Measurements from ENCODE around the gene PPP1R2. TPM values are rescaled to one million over a fixed set of nuclear protein-coding genes. Genes with fewer than 3 reads are reported as not detected.

PPP1R2 gene
- total and polyA plus RNA-seq, 4 donors: 26.2 to 77.0 (median 46.5) TPM

DNA sequence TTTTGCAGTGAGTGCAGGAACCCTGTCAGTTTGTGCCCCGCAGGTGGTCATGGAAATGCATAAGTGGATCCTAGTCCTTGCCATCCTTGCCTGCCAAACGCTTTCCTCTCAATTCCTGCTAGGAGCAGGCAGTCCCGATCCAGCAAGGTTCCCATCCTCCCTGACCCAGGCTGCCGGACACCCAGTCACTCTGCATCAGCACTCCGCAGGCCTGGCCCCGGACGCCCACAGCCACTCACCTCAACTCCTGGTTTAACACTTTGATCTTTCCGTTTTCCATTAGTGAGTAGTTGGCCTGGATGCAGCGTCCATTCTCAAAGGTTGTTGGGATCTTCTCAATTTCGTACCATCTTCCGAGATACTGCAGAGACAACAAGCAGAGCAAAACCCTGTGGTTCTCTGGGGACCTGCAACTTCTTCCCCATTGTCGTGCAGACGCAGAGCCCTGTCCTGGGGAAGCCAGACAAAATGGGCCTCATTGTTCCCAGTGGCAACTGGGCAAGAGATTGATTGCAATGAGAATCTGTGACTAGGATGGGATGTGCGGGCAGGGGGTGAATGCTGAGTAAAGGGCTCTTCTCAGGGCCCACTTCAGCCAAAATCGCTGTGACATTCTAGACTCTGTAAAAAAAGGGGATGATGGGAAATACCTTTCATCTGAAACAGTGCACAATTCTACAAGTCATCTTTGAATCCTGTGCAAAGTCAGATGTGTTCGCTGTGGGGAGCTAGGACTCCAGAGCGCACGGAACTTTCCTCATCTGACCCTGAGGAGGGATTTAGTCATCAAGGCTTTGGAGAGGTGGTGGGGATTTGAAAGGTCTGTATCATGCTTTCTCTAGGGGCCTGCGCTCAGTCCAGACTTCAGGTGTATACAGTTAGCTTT, 30.7 kb upstream of the PPP1R2 start:
- ATAC-seq (ENCODE audit: insufficient read depth, low FRiP score) (no peak), DNase-seq (no peak)
- no peak for TF ChIP-seq CTCF (IDR thresholded peaks at IDR 0.05; ENCODE audit: control extremely low read depth, extremely low read depth)
- no peaks in the 10 kb centered on the region for H3K27me3 ChIP-seq (ENCODE audit: control insufficient read depth in 3 of 3, insufficient read depth in 3 of 3, low read length in 2 of 3)
- H3K27ac ChIP-seq (ENCODE audit: low read depth in 1 of 2, low read length in 1 of 2): no peak overlapping the region
- no peak overlapping the region for H3K9ac ChIP-seq (ENCODE audit: insufficient read depth in 1 of 2, low read length in 2 of 2)
- peaks cover 0 to 1% (median 0%) of the 10 kb centered on the region in 4 donors for H3K9me3 ChIP-seq (ENCODE audit: control insufficient read depth in 4 of 4, insufficient read depth in 3 of 4, low read length in 3 of 4)
- H3K4me1 ChIP-seq (ENCODE audit: control insufficient read depth in 5 of 5, insufficient read depth in 5 of 5, low read length in 5 of 5): peaks cover 0 to 8% (median 4%) of the 10 kb centered on the region in 5 donors
- WGBS, 2 donors: 95% methylated on average over 19 of the region's 19 CpGs
- no peak overlapping the region for H3K4me3 ChIP-seq
- H3K36me3 ChIP-seq (ENCODE audit: control insufficient read depth in 4 of 4, insufficient read depth in 4 of 4, low read length in 4 of 4): peaks cover 0 to 1% (median 0%) of the 10 kb centered on the region in 4 donors

DNA sequence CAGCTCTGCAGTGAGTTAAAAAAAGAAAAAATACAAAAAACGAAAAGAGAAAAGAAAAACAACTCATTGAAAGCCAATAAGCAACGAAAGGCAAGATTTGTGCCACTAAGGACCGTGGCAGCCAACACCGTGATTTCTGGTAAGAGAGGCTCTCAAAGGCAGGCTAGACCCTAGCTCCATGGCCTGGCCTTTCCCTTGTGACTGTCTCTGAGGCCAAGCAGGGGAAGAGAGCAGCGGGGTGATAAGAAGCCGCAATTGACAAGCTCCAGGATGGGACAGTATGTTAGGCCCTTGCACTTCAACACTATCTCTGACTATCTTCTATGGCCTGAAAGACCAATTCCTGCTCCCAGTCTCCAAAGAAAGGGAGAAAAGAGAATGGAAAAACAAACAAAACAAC, 28.2 kb upstream of the PPP1R2 start:
- no peaks in the 10 kb centered on the region for H3K36me3 ChIP-seq (ENCODE audit: control insufficient read depth in 4 of 4, insufficient read depth in 4 of 4, low read length in 4 of 4)
- peaks cover 0 to 1% (median 0%) of the 10 kb centered on the region in 4 donors for H3K9me3 ChIP-seq (ENCODE audit: control insufficient read depth in 4 of 4, insufficient read depth in 3 of 4, low read length in 3 of 4)
- no peak for TF ChIP-seq CTCF (IDR thresholded peaks at IDR 0.05; ENCODE audit: control extremely low read depth, extremely low read depth)
- 86 to 89% methylated on average over 6 of the region's 6 CpGs for WGBS, 2 donors
- H3K27ac ChIP-seq (ENCODE audit: low read depth in 1 of 2, low read length in 1 of 2): no peak overlapping the region
- ATAC-seq (ENCODE audit: insufficient read depth, low FRiP score) (no peak), DNase-seq (no peak)
- peaks cover 0 to 8% (median 4%) of the 10 kb centered on the region in 5 donors for H3K4me1 ChIP-seq (ENCODE audit: control insufficient read depth in 5 of 5, insufficient read depth in 5 of 5, low read length in 5 of 5)
- no peak overlapping the region for H3K9ac ChIP-seq (ENCODE audit: insufficient read depth in 1 of 2, low read length in 2 of 2)
- H3K4me3 ChIP-seq: no peak overlapping the region
- no peaks in the 10 kb centered on the region for H3K27me3 ChIP-seq (ENCODE audit: control insufficient read depth in 3 of 3, insufficient read depth in 3 of 3, low read length in 2 of 3)

GRCh38 chr3:195570912-195571311, 27.8 kb upstream of the PPP1R2 start:
- H3K27me3 ChIP-seq (ENCODE audit: control insufficient read depth in 3 of 3, insufficient read depth in 3 of 3, low read length in 2 of 3): no peaks in the 10 kb centered on the region
- H3K27ac ChIP-seq (ENCODE audit: low read depth in 1 of 2, low read length in 1 of 2): no peak overlapping the region
- no peak overlapping the region for H3K9ac ChIP-seq (ENCODE audit: insufficient read depth in 1 of 2, low read length in 2 of 2)
- TF ChIP-seq CTCF (IDR thresholded peaks at IDR 0.05; ENCODE audit: control extremely low read depth, extremely low read depth): no peak
- H3K4me1 ChIP-seq (ENCODE audit: control insufficient read depth in 5 of 5, insufficient read depth in 5 of 5, low read length in 5 of 5): peaks cover 0 to 8% (median 4%) of the 10 kb centered on the region in 5 donors
- peaks cover 0 to 1% (median 0%) of the 10 kb centered on the region in 4 donors for H3K9me3 ChIP-seq (ENCODE audit: control insufficient read depth in 4 of 4, insufficient read depth in 3 of 4, low read length in 3 of 4)
- DNase-seq (no peak), ATAC-seq (ENCODE audit: insufficient read depth, low FRiP score) (no peak)
- 87 to 91% methylated on average over 9 of the region's 9 CpGs for WGBS, 2 donors
- no peaks in the 10 kb centered on the region for H3K36me3 ChIP-seq (ENCODE audit: control insufficient read depth in 4 of 4, insufficient read depth in 4 of 4, low read length in 4 of 4)
- H3K4me3 ChIP-seq: no peak overlapping the region

Measured in lung (tissue), 12 donors.